Bone marrow (tissue), 2 donors: ENCODE data around the gene IFITM10.

Experiments used
- DNase-seq, 2 donors: peaks; one replicate each; lab custom pipeline; 2025; lab: John Stamatoyannopoulos, UW

IFITM10 gene

DNA sequence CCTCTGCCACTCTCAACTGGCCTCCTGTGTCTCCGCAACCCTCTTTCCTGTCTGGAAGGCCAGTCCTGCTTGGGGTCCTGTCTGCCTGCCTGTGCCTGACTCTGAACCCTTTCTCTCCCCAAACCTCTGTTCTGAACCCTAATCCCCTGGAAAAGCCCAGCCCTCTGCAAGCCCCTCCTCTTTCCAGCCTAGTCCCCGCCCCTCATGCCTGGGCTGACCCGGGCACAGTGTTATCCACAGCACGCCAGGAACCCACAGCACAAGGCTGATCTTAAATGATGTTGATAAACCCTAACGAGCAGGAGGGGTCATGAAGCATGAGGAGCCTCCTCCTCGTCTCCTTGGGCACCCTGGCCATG, at the start of gene IFITM10:
Gene IFITM10 (minus strand): TSS at position 115 of the 359 bp plus-strand sequence. CDS start 153 bp downstream, outside the sequence.
- DNase-seq: no peak

DNA sequence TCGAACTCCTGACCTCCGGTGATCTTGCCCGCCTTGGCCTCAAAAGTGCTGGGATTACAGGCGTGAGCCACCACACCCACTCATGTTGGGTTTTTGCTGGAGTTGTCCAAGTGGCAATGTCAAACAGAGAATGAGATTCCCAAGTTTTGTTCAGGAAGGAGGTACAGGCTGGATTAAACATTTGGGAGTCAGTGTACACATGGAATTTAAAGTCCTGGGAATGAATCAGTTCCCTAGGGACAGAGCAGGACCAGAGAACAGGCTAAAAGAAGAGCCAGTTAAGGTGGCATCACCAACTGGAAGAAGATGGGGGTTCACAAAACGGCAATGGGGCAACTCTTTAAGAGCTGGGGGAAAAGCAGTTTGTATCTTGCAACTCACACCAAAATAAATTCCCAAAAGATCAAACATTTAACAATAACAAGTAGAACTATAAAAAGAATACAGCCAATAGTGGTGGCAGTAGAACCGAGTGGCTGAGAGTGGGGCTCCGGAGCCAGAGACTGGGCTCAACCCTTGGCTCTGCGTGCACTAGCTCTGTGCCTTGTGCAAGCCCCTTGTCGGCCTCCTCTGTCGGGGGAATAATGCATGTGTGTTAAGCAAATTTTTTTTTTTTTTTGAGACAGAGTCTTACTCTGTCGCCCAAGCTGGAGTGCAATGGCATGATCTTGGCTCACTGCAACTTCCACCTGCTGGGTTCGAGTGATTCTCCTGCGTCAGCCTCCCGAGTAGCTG, 47.2 kb upstream of the IFITM10 start:
- DNase-seq: no peak

DNA sequence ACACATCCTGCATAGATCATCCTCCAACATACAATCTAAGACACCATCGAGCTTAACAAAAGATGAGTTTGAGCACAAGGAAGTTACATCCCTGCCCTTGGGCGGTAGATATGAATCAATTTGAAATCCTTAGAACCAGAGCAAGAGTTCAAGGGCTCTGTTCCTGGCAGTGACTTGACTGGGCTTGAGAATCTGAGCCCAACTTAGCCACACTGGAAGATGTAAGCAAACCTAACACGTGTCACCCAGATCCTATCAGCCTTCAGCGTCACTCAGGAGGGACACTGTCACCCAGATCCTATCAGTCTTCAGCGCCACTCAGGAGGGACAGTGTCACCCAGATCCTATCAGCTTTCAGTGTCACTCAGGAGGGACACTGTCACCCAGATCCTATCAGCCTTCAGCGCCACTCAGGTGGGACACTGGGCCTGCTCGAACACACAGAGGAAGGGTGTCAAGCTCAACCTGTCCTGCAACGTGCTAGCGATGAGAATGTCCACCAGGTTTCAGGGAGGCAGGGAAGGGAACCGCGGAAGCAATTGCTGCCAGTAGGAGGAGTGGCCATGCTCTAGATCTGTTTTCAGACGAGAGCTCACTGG, 46.1 kb upstream of the IFITM10 start:
- DNase-seq: no peak

DNA sequence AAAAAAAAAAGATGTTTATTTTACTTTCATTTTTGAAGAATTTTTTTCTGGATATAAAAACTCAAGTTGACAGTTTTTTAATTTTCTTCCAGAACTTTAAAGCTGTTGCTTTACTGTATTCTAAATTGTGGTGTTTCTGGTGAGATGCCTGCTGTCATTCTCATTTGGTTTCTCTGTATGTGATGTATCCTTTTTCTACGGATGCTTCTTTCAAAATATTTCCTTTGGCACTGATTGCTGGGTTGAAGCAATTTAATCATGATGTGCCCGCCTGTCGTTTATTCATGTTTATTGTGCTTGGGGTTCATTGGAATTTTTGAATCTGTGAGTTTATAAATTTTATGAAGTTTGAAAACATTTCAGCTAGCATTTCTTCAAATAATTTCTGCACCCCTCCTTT, 42.7 kb upstream of the IFITM10 start:
- no peak for DNase-seq

DNA sequence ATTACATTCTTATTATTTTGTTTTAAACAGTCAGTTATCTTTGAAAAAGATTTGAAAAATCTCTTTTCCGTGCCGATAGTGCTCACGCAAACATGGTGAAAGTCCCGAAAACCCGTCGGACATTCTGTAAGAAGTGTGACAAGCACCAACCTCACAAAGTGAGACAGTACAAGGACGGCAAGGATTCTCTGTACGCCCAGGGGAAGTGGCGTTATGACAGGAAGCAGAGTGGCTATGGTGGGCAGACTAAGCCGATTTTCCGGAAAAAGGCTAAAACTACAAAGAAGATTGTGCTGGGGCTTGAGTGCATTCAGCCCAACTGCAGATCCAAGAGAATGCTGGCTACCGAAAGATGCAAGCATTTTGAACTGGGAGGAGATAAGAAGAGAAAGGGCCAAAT, 42.1 kb upstream of the IFITM10 start:
- no peak for DNase-seq

DNA sequence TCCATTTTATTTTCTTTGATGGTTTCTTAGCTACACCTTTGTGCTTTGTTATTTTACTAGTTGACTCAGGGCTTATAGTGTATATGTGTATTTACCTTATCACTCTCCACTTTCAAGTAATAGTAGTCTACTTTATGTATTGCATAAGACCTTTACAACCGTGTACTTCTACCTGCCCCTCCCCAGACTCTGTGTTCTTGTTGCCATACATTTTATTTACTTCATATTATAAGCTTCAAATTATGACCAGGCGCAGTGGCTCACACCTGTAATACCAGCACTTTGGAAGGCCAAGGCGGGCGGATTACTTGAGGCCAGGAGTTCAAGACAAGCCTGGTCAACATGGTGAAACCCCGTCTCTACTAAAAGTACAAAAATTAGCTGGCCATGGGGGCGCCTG, 41.5 kb upstream of the IFITM10 start:
- DNase-seq: no peak

DNA sequence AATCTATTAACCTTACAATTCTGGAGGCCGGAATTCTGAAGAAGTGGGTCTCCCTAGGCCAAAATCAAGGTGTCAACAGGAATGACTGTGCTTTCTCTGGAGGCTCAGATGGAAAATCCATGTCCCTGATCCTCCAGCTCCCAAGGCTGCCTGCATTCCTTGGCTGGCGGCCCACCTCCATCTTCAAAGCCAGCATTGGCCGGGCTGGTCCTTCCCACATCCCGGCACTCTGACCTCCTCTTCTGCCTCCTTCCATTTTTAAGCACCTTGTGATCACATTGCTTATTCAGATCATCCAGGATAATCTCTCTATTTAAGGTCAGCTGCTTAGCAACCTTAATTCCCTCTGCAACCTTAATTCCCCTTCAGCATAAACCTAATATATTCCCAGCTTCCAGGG, 36.1 kb upstream of the IFITM10 start:
- DNase-seq: no peak

DNA sequence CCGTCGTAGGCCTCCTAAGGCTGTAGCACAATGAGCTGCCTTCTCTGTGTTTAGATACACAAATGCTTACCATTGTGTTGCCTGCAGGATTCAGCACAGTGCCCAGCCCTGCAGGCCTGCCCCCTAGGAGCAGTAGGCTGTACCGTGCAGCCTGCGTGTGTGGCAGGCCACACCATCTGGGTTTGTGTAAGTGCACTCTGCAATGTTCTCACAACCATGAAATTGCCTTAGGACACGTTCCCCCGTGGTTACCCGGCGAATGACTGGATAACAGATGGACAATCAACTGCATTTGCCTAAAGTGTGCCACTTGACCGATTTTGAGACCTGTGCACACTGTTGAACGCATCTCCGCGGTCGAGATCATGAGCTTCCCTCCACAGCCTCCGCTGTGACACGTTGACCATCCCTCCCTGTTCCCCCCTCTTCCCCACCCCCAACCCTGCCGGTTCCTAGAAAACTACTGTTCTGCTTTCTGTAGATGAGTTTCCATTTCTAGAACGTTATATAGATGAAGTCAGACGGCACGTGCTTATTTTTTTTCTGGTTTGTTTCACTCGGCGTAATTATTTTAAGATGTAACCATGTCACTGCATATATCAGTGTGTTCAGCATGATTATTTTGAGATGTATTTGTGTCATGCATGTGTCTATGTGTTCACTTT, 35.5 kb upstream of the IFITM10 start:
- no peak for DNase-seq

DNA sequence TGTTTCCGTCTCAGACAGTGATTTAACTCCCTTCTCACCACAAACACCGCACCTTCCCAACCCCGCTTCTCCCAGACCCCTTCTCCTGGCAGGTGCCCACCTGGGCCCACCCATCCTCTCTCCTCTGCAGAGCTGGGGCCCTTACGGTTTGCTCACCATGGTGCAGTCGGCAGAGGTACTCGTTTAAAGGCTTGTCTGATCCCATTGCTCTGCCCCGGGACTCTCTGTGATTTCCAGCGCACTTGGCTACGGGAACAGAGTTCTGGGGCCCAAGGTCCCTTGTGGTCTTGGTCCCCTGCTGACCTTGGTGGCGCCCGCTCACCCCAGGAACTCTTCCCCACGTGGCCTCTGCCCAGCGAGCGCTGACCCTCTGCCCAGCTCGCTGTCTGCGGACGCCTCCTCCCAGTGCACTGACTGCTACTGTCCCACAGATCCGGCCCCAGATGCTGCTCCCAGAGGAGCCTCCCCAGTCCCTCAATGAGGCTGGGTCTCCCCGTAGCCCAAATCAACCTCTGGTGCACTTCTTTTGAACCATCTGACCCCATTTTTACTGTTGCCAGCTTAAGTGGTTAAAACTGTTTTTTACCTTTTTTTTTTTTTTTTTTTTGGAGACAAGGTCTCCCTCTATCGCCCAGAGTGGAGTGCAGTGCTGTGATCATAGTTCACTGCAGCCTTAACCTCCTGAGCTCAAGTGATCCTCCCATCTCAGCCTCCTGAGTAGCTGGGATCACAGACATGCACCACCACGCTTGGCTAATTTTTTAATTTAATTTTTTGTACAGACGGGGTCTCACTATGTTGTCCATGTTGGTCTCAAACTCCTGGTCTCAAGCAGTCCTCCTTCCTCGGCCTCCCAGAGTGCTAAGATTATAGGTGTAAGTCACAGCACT, 34.6 kb upstream of the IFITM10 start:
- no peak for DNase-seq

DNA sequence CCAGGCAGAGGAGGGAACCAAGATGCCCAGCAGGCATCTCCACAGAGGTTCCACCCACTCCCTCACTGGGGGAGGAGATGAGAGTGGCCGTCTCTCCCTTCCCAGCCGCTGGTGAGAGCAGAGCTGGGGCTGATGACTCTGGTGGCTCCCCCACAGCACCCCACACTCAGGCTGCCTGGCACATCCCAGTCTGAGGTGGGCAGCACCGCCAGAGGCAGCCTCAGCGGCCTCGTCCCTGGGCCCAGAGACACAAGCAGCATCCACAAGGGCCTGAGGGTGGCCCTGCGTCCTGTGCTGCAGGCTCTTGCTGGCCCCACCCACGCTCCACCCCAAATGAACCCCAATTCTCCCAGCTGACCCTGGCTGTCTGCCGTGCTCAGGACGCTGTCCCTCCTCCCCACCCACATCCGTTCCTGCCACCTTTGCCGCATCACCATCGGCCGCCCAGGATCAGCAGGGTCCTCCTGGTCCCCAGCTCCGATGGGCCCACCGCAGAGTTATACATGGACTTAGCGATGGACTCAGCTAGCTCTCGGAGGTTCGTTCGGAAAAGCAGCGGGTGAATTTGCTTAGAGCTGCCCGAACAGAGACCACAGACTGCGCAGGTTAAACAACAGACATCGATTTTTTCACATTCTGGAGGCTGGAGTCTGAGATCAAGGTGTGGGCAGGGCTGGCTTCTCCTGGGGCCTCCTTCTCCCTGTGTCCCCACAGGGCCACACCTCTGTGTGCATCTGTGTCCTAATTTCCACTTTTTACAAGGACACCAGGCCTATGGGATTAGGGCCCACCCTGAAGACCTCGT, 33.5 kb upstream of the IFITM10 start:
- no peak for DNase-seq

DNA sequence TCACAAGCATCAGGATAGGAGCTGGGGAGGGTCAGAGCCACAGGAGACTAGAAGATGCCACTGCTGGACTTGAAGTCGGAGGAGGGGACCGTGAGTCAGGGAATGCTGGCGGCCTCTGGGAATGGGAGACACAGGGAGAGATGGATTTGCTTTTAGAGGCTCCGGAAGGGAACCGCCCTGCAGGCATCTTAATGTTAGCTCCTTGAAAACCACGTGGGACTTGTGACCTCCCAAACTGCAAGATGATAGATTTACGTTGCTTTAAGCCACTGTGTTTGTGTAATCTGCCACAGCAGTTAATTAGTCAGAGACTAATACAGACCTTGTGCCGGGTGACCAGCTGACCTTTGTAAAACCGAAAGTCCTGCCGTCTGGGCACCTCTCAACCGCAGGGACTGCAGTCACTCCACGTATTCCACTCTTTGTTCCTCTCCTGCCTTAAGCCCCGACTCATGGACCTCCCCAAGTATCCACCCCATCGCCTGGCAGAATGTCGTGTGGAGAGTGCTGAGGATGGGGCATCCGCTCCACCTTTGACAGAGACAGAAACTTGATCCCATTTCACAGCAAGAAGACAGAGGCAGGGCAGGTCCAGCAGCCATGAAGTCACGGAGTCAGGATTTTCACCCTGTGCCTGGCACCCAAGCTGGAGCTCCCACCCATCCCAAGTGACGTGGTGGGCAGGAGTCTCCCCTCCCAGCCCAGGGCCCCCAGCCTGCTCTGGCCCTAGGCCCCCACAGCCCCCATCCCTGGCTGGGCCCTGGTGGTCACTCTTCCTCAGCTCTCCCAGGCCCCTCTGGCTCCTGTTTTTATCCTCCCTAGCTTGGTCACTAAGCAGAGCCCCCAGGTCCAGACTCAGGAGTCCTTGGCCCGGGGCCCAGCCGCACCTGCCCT, 32.7 kb upstream of the IFITM10 start:
- no peak for DNase-seq

DNA sequence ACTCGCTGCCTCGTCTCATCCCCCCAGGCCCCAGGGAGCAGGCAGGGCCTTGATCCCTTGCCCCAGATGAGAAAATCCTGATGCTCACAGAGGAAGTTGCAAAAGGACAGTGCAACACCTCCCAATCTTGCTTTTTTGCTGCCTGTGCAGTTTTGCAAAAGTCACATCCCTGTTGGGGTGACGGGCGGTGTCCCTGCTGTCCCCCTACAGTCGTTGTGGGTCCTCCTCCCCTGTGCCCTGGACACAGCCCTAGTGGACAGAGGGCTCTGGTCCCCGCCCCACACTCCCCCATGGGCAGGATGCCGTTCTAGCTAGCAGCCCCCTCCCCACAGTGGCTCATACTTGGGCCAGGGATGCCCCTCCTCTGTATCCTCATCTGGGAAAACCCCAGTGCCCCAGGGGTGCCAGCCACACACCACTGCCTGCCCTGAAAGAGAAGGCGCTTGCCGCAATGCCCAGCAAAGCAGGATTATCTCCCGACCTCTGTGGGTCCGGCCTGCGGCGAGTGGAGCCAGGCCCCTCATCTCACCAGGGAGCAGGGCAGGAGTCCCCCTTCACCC, 31.7 kb upstream of the IFITM10 start:
- DNase-seq: no peak

DNA sequence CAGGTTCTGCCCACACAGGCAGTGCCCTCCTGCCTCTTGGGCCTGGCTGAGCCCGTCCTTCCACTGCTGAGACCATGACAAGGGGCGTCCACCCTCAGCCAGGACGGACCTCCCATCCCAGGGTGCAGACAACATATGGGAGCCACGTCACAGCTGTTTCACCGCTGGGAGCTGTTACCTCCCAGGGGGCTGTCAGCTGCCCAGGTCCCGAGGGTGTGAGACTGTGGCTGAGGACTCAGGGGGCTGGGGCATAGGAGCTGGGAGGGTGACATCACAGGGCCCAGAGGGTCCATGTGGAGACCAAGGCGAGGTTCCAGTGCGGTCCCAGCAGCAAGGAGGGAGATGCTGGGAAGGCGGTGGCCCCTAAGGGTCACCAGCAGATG, 31.2 kb upstream of the IFITM10 start:
- no peak for DNase-seq

DNA sequence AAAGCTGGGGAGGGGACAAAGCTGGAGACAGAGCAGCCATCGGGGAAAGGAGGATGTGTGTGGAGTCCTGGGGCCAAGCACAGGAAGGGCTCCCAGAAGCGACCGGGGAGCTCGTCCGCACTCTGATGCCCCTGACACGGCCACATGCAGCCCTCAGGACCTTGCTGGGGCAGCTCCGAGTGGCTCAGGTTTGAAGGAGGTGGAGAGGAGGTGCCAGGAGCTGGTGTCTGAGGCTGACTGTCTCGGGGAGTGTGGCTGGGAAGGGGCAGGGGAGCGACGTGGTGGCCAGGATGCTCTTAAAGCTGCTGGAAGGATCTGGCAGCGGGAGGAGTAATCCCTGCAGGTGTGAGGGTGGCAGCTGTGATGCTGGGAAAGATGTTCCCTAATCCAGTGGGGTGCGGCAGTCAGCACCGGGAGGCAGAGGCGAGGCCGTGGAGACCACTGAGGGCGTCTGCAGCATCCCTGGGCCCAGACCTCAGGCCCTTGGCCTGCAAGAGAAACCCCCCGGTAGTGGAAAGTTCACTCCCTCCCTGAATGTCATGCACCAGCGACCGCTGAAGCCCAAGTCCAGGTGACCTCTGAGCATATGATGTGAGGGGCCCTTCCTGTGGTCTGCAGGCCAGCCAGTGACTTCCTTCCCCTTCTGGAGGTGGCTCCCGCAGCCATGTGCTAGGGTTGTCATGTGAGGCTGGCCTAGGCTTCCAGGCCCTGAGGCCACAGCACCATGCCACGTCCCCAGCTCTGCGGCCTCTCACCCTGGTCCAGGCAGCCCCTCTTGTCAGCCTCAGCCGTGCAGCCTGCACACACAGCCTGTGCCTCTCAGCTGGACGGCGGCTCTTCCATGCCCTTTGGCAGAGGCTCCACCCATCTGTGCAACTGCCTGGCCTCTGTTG, 30.6 kb upstream of the IFITM10 start:
- DNase-seq: no peak

DNA sequence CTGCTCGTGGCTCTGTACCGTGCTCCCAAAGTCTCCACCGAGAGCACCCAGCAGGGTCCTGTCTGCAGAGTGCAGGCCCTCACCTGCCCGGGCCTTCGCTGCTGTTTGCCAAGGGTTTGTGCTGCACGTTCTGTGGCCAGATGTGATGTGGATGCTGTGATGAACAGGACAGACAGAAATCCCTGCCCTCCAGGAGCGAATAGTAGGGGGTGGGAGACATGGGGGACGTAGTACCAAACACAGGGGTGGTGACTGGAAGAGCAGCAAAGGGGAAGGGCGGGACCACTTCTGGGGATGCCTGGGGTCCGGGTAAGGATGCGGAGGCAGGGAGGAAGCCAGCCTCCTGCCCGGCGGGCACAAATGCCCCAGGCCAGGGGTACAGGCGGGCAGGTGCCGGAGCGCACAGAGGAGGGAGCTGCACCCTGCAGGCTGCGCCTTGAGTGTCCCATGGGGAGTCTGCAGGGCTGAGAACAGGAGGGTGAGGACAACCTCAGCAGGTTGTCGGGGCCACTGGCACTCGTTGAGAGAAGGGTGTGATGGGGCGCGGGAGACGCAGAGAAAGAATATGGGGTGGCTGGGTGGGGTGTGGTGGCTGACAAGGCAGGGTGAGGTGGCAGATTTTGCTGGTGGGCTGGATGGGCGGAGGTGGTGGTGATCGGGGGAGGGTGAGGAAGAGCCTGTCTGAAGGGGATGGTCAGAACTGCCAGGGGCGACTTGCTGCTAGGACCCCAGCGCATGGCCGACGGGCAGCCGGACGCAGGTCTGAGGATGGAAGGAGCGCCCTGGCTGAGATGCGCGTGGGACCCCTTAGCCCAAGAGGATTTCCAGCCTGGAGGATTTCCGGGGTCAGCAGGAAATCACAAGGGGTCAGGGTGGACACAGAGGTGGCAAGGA, 29.7 kb upstream of the IFITM10 start:
- DNase-seq: no peak

DNA sequence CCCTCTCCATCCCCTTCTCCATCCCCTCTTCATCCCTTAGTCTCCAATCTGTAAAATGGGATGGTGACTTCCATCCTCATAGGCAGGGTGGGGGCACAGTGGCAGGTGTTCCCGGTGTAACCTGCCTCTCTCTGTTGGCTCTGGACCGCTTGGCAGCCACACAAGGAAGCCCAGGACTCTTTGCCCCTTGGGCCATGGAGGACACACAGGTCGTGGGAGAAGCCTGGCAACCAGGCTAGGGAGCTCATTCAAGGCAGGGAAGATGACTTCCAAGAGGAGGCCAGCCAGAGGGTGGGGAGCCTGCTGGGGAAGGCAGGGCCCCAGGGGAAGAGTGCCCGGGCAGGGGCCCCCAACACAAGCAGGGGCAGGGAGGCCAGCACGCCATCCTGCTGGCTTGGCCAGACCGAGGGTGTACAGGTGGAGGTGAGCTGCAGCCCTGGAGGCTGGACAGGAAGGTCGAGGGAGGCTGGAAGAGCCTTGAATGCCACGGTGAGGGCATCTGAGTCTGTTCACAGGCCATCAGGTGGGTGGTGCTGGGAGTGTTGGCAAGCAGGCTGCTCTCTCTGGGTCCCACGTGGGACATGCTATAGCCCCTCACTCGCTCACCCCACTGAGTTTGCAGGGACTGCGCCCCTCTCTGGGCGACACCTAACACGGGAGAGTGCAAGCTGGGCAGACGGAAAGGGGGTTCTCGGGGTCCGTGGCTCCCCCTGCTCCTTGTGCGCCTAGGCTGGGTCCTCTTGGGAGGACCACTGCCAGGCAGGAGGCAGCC, 28.8 kb upstream of the IFITM10 start:
- DNase-seq: no peak

DNA sequence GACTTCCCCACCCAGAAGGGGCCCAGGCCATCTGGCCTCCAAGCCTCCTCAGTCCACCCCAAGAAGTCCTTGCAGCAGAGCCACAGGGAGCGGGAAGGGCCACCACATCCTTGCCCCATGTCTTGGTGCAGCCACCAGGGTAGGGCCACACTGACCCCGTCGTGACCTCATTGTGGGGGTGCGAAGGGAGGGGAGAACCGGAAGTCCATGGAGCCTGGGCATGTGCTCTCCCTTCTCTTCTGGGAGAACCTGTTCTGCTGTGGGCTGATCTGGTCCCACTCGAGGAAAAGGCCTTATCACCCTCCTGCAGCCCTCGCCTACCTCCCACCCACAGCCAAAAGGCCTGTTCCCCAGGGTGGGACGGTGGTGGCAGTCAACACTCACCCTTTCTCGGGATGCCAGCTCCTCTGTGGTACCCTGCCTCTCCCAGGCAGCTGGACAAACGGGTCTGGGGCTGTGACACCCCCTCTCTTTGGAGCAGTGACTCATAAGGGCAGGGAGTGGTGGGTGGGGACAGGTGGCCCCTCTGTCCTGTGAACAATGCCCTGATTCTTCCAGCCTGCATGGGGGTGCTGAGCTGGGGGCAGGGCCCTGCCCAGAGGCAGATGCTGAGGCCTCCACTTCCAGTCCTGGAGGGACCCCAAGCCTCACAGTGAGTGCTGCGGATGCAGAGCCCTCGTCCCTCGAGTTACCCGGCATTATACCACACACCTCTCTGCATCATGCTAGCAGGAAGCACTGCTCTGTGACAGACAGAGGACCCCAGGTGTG, 27.9 kb upstream of the IFITM10 start:
- no peak for DNase-seq
